ENCODE data around the gene OR5AL1. TPM values are rescaled to one million over a fixed set of nuclear protein-coding genes. Genes with fewer than 3 reads are reported as not detected.

Gene OR5AL1
- total and polyA plus RNA-seq, 4 experiments from 2014 or later = not detected

- no peak for DNase-seq
- H3K27ac Mint-ChIP-seq = no peak overlapping the region
- intact Hi-C loops (cut with micrococcal nuclease) = no loop called here
- H3K36me3 ChIP-seq (ENCODE audit: insufficient read depth, low read length) = no peaks in the 10 kb centered on the region
- peaks cover 0 to 26% (median 9%) of the 10 kb centered on the region in 8 donors for H3K9me3 Mint-ChIP-seq
- H3K4me3 ChIP-seq (ENCODE audit: low read length in 2 of 2) = no peak overlapping the region
- H3K4me3 Mint-ChIP-seq = no peak overlapping the region
- no peak overlapping the region for H3K27ac ChIP-seq (ENCODE audit: low read depth, low read length)
- H3K4me1 Mint-ChIP-seq = no peaks in the 10 kb centered on the region
- CTCF ChIA-PET (ENCODE audit: partially characterized antibody) = no interaction called here
- H3K27me3 Mint-ChIP-seq = no peaks in the 10 kb centered on the region
- POLR2A ChIA-PET (ENCODE audit: partially characterized antibody) = no interaction called here
- H3K27me3 ChIP-seq (ENCODE audit: insufficient read depth, low read length) = no peaks in the 10 kb centered on the region
- no peaks in the 10 kb centered on the region for H3K36me3 Mint-ChIP-seq
- no peaks in the 10 kb centered on the region for H3K9me3 ChIP-seq (ENCODE audit: control insufficient read depth in 1 of 2, low read length in 2 of 2)
- H3K4me1 ChIP-seq (ENCODE audit: insufficient read depth, low read length) = no peaks in the 10 kb centered on the region
These were observed 41.0 kb downstream of the OR5AL1 start for GRCh38 chr11:56453521-56453920.

- Mint-ChIP-seq H3K9me3 (peaks cover 0 to 18% (median 10%) of the 10 kb centered on the region in 8 donors), H3K4me1 (no peaks in the 10 kb centered on the region), H3K27me3 (no peaks in the 10 kb centered on the region), H3K36me3 (no peaks in the 10 kb centered on the region), H3K27ac (no peak overlapping the region), H3K4me3 (no peak overlapping the region)
- POLR2A ChIA-PET (ENCODE audit: partially characterized antibody) = no interaction called here
- intact Hi-C loops (cut with micrococcal nuclease) = no loop called here
- H3K4me1 ChIP-seq (ENCODE audit: insufficient read depth, low read length) = no peaks in the 10 kb centered on the region
- H3K27ac ChIP-seq (ENCODE audit: low read depth, low read length) = no peak overlapping the region
- no peak overlapping the region for H3K4me3 ChIP-seq (ENCODE audit: low read length in 2 of 2)
- H3K36me3 ChIP-seq (ENCODE audit: insufficient read depth, low read length) = no peaks in the 10 kb centered on the region
- no peaks in the 10 kb centered on the region for H3K27me3 ChIP-seq (ENCODE audit: insufficient read depth, low read length)
- CTCF ChIA-PET (ENCODE audit: partially characterized antibody) = no interaction called here
- DNase-seq = no peak
- H3K9me3 ChIP-seq (ENCODE audit: control insufficient read depth in 1 of 2, low read length in 2 of 2) = no peaks in the 10 kb centered on the region
These were observed 44.6 kb downstream of the OR5AL1 start for GRCh38 chr11:56457076-56457475.

Other genes with a start within 250 kb of the OR5AL1 start
- gene OR5J2, start 236.1 kb upstream of the OR5AL1 start, total RNA-seq = not detected
- not detected for gene OR5J2, start 236.1 kb upstream of the OR5AL1 start, polyA plus RNA-seq
- not detected for gene OR5T2, start 178.4 kb upstream of the OR5AL1 start, total RNA-seq
- not detected for gene OR5T2, start 178.4 kb upstream of the OR5AL1 start, polyA plus RNA-seq
- gene OR5T3, start 160.4 kb upstream of the OR5AL1 start, total RNA-seq = not detected
- not detected for gene OR5T3, start 160.4 kb upstream of the OR5AL1 start, polyA plus RNA-seq
- not detected for gene OR5T1, start 138.5 kb upstream of the OR5AL1 start, total RNA-seq
- gene OR5T1, start 138.5 kb upstream of the OR5AL1 start, polyA plus RNA-seq = not detected
- gene OR8H1, start 120.4 kb upstream of the OR5AL1 start, total RNA-seq = not detected
- gene OR8H1, start 120.4 kb upstream of the OR5AL1 start, polyA plus RNA-seq = not detected
- gene OR8K3, start 97.6 kb upstream of the OR5AL1 start, total RNA-seq = not detected
- gene OR8K3, start 97.6 kb upstream of the OR5AL1 start, polyA plus RNA-seq = not detected
- not detected for gene OR8K1, start 66.7 kb upstream of the OR5AL1 start, total RNA-seq
- not detected for gene OR8K1, start 66.7 kb upstream of the OR5AL1 start, polyA plus RNA-seq
- not detected for gene OR8J1, start 58.4 kb upstream of the OR5AL1 start, total RNA-seq
- gene OR8J1, start 58.4 kb upstream of the OR5AL1 start, polyA plus RNA-seq = not detected
- gene OR8U1, start 37.1 kb upstream of the OR5AL1 start, total RNA-seq = not detected
- gene OR8U1, start 37.1 kb upstream of the OR5AL1 start, polyA plus RNA-seq = not detected
- gene OR5M3, start 60.7 kb downstream of the OR5AL1 start, total RNA-seq = not detected
- gene OR5M3, start 60.7 kb downstream of the OR5AL1 start, polyA plus RNA-seq = not detected
- gene OR5M8, start 78.7 kb downstream of the OR5AL1 start, total RNA-seq = not detected
- not detected for gene OR5M8, start 78.7 kb downstream of the OR5AL1 start, polyA plus RNA-seq
- gene OR5M11, start 130.6 kb downstream of the OR5AL1 start, total RNA-seq = not detected
- not detected for gene OR5M11, start 130.6 kb downstream of the OR5AL1 start, polyA plus RNA-seq
- not detected for gene OR5M10, start 165.0 kb downstream of the OR5AL1 start, total RNA-seq
- not detected for gene OR5M10, start 165.0 kb downstream of the OR5AL1 start, polyA plus RNA-seq
- gene OR5M1, start 202.2 kb downstream of the OR5AL1 start, total RNA-seq = not detected
- not detected for gene OR5M1, start 202.2 kb downstream of the OR5AL1 start, polyA plus RNA-seq
- gene OR5AP2, start 229.7 kb downstream of the OR5AL1 start, total RNA-seq = not detected
- not detected for gene OR5AP2, start 229.7 kb downstream of the OR5AL1 start, polyA plus RNA-seq

Data from CD4-positive, alpha-beta memory T cell (primary cell).